Measurements from ENCODE around the gene NEUROG1.

NEUROG1 gene

GRCh38 chr5:135505973-135506372 is 29.8 kb downstream of the NEUROG1 start:
- Histone ChIP-seq H3K4me1 (ENCODE audit: insufficient read depth, low read length, severe bottlenecking) (no peaks in the 10 kb centered on the region), H3K27ac (ENCODE audit: low read depth, low read length, poor library complexity, severe bottlenecking) (no peak overlapping the region), H3F3A (ENCODE audit: insufficient read depth, low read length) (no peaks in the 10 kb centered on the region), H3K27me3 (ENCODE audit: insufficient read depth, low read length) (no peaks in the 10 kb centered on the region), H3K79me2 (ENCODE audit: insufficient read depth, low read length) (no peaks in the 10 kb centered on the region), H3K9me2 (ENCODE audit: low read depth, low read length) (no peaks in the 10 kb centered on the region), H3K9me3 (ENCODE audit: low read length) (no peaks in the 10 kb centered on the region), H3K4me2 (ENCODE audit: low read length) (no peak overlapping the region), H4K20me1 (ENCODE audit: insufficient read depth, low read length) (no peaks in the 10 kb centered on the region), H3K9ac (ENCODE audit: low read length) (no peak overlapping the region), H3K4me3 (ENCODE audit: low read depth, low read length, poor library complexity, severe bottlenecking) (no peak overlapping the region), H3K36me3 (ENCODE audit: insufficient read depth, low read length) (no peaks in the 10 kb centered on the region), H2AFZ (ENCODE audit: low read length) (no peak overlapping the region)
- TF ChIP-seq CTCF (IDR thresholded peaks at IDR 0.05; ENCODE audit: low read length) (no peak), EZH2 (IDR thresholded peaks at IDR 0.05; ENCODE audit: borderline replicate concordance, low read length) (no peak)

DNA sequence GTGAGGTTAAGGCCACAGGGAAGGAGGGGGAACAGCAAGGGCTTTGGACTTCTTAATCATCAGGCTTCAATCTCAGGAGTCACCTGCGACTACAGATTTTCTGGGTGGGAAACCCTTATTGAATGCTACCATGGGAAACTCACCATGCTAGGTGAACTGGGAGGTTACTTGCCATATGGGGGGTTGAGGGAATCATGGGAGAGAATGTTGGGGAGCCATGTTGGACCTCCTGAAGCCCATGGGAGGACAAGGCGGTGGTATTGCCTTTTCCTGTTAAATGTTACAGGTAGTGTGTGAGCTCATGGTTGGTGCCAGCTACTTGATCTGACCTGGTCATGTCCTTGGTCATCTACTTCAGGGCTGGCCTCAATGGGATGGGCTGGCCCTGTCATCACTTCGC is 31.4 kb downstream of the NEUROG1 start:
- no peak overlapping the region for H3K4me3 ChIP-seq (ENCODE audit: low read depth, low read length, poor library complexity, severe bottlenecking)

GRCh38 chr5:135503871-135504270 is 31.9 kb downstream of the NEUROG1 start:
- no peak overlapping the region for H3K4me2 ChIP-seq (ENCODE audit: low read length)
- H3K27me3 ChIP-seq (ENCODE audit: insufficient read depth, low read length), result 0 out of 2 replicates have a peak, but pooled peaks cover 5% of the 10 kb centered on the region
- H3K9ac ChIP-seq (ENCODE audit: low read length), result no peak overlapping the region
- H3F3A ChIP-seq (ENCODE audit: insufficient read depth, low read length), result no peaks in the 10 kb centered on the region
- H3K9me3 ChIP-seq (ENCODE audit: low read length), result no peaks in the 10 kb centered on the region
- no peaks in the 10 kb centered on the region for H3K36me3 ChIP-seq (ENCODE audit: insufficient read depth, low read length)
- no peak overlapping the region for H2AFZ ChIP-seq (ENCODE audit: low read length)
- no peak for TF ChIP-seq CTCF (IDR thresholded peaks at IDR 0.05; ENCODE audit: low read length)
- TF ChIP-seq EZH2 (IDR thresholded peaks at IDR 0.05; ENCODE audit: borderline replicate concordance, low read length), result no peak
- H3K79me2 ChIP-seq (ENCODE audit: insufficient read depth, low read length), result no peaks in the 10 kb centered on the region
- H3K4me3 ChIP-seq (ENCODE audit: low read depth, low read length, poor library complexity, severe bottlenecking), result no peak overlapping the region
- H3K27ac ChIP-seq (ENCODE audit: low read depth, low read length, poor library complexity, severe bottlenecking), result no peak overlapping the region
- H3K9me2 ChIP-seq (ENCODE audit: low read depth, low read length), result no peaks in the 10 kb centered on the region
- no peaks in the 10 kb centered on the region for H3K4me1 ChIP-seq (ENCODE audit: insufficient read depth, low read length, severe bottlenecking)
- H4K20me1 ChIP-seq (ENCODE audit: insufficient read depth, low read length), result no peaks in the 10 kb centered on the region

More for the DNA sequence above, 31.4 kb downstream of the NEUROG1 start:
- no peaks in the 10 kb centered on the region for H3K36me3 ChIP-seq (ENCODE audit: insufficient read depth, low read length)
- H3K27ac ChIP-seq (ENCODE audit: low read depth, low read length, poor library complexity, severe bottlenecking), result no peak overlapping the region
- 0 out of 2 replicates have a peak, but pooled peaks cover 4% of the 10 kb centered on the region for H3K27me3 ChIP-seq (ENCODE audit: insufficient read depth, low read length)
- no peaks in the 10 kb centered on the region for H3F3A ChIP-seq (ENCODE audit: insufficient read depth, low read length)
- H4K20me1 ChIP-seq (ENCODE audit: insufficient read depth, low read length), result no peaks in the 10 kb centered on the region
- H3K4me2 ChIP-seq (ENCODE audit: low read length), result no peak overlapping the region
- H3K9ac ChIP-seq (ENCODE audit: low read length), result no peak overlapping the region
- no peak for TF ChIP-seq EZH2 (IDR thresholded peaks at IDR 0.05; ENCODE audit: borderline replicate concordance, low read length)
- TF ChIP-seq CTCF (IDR thresholded peaks at IDR 0.05; ENCODE audit: low read length), result no peak
- H3K4me1 ChIP-seq (ENCODE audit: insufficient read depth, low read length, severe bottlenecking), result no peaks in the 10 kb centered on the region
- H3K79me2 ChIP-seq (ENCODE audit: insufficient read depth, low read length), result no peaks in the 10 kb centered on the region
- no peaks in the 10 kb centered on the region for H3K9me2 ChIP-seq (ENCODE audit: low read depth, low read length)
- H2AFZ ChIP-seq (ENCODE audit: low read length), result no peak overlapping the region
- H3K9me3 ChIP-seq (ENCODE audit: low read length), result no peaks in the 10 kb centered on the region
